SK-MEL-5 (cell line): ENCODE results near the gene GRAMD1A. TPM values are rescaled to one million over a fixed set of nuclear protein-coding genes. Genes with fewer than 3 reads are reported as not detected.
A peak's percentile ranks its signal among the peaks of the same experiment; 100 is the strongest.
"Not testable (repeated sequence)": the region's sequence is repeated elsewhere in the genome, so short reads cannot be mapped to it uniquely, and the experiment has no call there.

Experiments
- DNase-seq: peaks from one replicate; pipeline ENCODE4 v3.0.0-alpha.2; 2016; ENCODE audit warnings: low read depth, low spot score
- in situ Hi-C: cut with HindIII; loops from 2 replicates; pipeline ENCODE4 v1.10.0; 2016; ENCODE audit warnings: low sequenced_read_pairs, high pct_unique_total_duplicates, low pct_unique_long_range_greater_than_20kb
- total RNA-seq: library from RNA; depleted of rRNA; stranded (reverse); fragments of >200 nt; shearing (Covaris generic); gene quantifications from 2 replicates; pipeline ENCODE4 v1.2.3, GENCODE V29; 2014

GRAMD1A gene
- total RNA-seq, 1 experiment from 2014 or later = 20.6 TPM

- no peak for DNase-seq
- in situ Hi-C loops = no loop called here
Measured at GRCh38 chr19:35011737-35012682, 11.9 kb downstream of the GRAMD1A start.

GRCh38 chr19:35013041-35013819 is 13.1 kb downstream of the GRAMD1A start:
- in situ Hi-C loops = no loop called here
- DNase-seq = peak; percentile 56

DNA sequence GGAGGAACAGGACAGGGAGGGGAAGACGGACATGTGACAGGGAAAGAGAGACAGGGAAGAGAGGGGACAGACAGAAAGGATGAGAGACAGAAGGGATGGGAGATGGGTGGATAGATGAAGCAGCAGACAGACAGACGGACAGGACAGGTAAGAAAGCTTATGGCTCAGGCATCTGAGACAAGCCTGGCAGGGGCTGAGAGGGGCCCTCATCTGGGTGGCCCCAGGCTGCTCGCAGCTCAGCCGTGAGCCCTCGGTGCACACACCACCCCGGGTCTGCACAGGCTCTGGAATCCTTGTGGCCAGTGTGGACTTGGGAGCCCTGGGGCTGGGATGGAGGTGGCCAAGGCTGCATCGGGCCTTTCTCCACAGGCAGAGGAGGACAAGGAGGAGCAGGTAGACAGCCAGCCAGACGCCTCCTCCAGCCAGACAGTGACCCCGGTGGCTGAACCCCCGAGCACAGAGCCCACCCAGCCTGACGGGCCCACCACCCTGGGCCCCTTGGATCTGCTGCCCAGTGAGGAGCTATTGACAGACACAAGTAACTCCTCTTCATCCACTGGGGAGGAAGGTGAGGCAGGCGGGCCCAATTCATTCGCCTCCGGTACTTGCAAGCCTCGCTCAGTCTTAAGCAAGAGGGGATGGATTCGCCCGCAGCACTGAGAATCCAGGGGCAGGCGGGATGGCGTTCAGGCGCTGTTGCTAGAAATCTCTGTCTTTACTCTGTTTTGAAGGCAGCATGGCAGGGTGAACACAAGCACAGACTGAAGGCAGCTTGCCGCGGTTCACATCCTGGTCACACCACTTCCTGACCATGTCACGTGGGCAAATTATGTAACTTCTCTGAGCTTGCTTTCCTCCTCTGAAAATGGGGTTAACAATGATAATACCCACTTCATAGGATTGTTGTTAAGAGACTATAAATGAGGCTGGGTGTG is 14.0 kb downstream of the GRAMD1A start:
- in situ Hi-C loops = no loop called here
- no peak for DNase-seq

DNA sequence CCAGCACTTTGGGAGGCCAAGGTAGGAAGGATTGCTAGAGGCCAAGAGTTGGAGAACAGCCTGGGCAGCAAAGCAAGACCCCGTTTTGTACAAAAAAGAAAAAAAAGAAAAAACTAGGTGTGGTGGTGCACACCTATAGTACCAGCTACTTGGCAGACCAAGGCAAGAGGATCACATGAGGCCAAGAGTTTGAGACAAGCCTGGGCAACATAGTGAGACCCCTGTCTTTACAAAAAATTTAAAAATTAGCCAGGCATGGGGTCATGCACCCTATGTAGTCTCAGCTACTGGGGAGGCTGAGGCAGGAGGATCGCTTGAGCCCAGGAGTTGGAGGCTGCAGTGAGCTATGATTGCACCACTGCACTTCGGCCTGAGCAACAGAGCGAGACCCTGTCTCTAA is 14.7 kb downstream of the GRAMD1A start:
- DNase-seq, in situ Hi-C loops: not testable (repeated sequence)

- DNase-seq = no peak
- in situ Hi-C loops = no loop called here
Measured at GRCh38 chr19:35015270-35015953, 15.3 kb downstream of the GRAMD1A start.

- no peak for DNase-seq
- in situ Hi-C loops = no loop called here
Measured at GRCh38 chr19:35015954-35016351, 15.8 kb downstream of the GRAMD1A start.

DNA sequence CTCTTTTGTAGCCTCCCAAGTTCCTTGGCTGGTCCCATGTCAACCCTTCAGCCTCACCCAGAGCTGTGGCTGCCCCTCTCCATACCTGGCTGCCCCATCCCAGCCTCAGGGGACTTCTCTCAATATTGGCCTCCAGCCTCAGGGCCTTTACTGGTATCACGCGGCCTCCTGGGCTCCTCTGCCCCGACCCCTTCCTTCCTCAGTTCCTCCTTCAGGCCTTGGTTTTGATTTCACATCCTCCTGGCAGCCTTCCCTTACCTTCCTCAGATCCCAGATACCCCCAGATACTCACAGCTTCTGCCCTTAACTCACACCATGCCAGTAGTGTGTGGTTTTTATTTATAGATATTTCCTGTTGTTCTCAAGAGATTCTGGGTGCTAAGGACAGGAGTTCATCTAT is 17.4 kb downstream of the GRAMD1A start:
- DNase-seq = no peak
- in situ Hi-C loops = no loop called here

GRCh38 chr19:35018379-35018778 is 18.3 kb downstream of the GRAMD1A start:
- in situ Hi-C loops = no loop called here
- DNase-seq = no peak

GRCh38 chr19:35019144-35019543 is 19.0 kb downstream of the GRAMD1A start:
- in situ Hi-C loops = no loop called here

DNA sequence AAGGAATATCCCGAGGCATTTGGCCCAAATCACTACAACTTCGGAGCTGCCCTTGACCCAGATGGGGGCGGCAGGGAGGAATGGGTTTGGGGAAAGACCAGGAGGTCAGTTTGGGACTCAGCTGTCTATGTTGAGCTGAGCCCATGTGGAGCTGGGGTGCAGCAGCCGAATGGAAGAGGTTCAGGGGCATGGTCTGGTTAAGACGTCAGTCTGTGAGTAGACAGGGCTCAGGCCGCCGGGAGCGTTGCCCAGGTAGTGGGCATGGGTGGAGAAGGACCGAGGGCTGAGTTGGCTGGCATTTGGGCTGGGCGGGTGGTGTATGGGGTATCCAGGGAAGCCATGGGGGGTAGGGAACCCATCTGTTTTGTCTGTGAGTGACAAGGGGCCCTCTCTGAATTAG is 20.9 kb downstream of the GRAMD1A start:
- in situ Hi-C loops = no loop called here
- DNase-seq = no peak

More at GRCh38 chr19:35019144-35019543, 19.0 kb downstream of the GRAMD1A start:
- DNase-seq = no peak

GRCh38 chr19:35021596-35021995 is 21.5 kb downstream of the GRAMD1A start:
- in situ Hi-C loops = no loop called here
- no peak for DNase-seq

GRCh38 chr19:35022460-35022859 is 22.3 kb downstream of the GRAMD1A start:
- DNase-seq = no peak
- in situ Hi-C loops = no loop called here

DNA sequence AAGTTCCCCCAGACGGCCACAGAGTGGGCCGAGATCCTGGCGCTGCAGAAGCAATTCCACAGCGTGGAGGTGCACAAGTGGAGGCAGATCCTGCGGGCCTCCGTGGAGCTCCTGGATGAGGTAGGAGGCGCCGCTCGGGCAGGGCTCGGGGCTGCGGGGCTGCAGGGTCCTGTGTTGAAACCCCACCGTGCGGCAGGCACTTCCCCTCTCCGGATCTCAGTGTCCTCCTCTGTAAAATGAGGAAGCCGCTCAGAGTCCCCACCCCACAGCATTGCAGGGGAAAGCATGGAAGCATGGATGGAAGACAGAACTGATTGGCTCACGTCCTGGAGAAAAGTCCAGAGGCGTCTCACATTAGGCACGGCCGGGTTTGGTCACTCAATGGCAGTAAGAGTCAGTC is 23.3 kb downstream of the GRAMD1A start:
- no peak for DNase-seq
- in situ Hi-C loops = no loop called here

GRCh38 chr19:35024095-35024494 is 24.0 kb downstream of the GRAMD1A start:
- no peak for DNase-seq
- in situ Hi-C loops = no loop called here

DNA sequence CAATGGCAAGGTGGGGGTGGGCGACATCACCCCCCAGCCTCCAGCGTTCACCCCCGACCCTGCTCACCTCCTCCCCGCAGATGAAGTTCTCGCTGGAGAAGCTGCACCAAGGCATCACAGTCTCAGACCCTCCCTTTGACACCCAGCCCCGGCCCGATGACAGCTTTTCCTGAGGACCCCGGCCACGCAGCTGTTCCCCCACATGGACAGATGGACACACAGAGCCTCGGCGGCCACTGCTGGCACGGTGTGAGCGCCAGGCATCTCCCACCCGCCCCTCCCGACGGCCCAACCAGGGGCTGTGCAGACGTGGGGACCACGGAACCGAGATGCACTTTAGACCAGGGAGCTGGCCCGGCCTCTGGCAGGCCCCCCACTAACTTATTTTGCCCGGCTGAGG is 25.8 kb downstream of the GRAMD1A start:
- no peak for DNase-seq
- in situ Hi-C loops = no loop called here

DNA sequence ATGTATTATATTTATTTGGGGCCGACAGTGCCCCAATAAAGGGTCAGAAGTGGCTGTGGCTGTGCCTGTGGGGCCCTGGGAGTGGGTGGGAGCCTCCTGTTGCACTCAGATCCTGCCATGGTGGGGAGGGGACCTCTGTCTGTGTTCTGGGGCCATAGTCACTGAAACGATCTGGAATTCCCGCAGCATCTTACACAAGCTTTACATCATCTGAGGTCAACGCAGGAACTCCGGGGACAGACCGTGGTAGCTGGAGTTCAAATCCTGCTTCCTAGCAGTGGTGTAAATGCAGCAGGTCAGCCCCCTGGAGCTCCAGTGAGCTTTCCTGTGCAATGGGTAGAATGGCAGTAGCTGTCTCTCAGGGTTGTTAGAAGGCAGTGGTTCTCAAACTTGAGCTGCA is 26.3 kb downstream of the GRAMD1A start:
- no peak for DNase-seq
- in situ Hi-C loops = no loop called here

- DNase-seq = no peak
- in situ Hi-C loops = no loop called here
Measured at GRCh38 chr19:35027009-35027408, 26.9 kb downstream of the GRAMD1A start.
